ENCODE results near the gene LMAN1L.

- no peak for TF ChIP-seq POLR2A (IDR thresholded peaks at IDR 0.05)
- TF ChIP-seq CTCF (IDR thresholded peaks at IDR 0.05), result no peak
Observed at GRCh38 chr15:74783072-74783807, 29.4 kb upstream of the LMAN1L start.
